Cortex of kidney (tissue), 1 donor: ENCODE measurements around the gene SH3RF3.

Experiments
- DNase-seq: peaks from one replicate; lab custom pipeline; 2025; lab: John Stamatoyannopoulos, UW

SH3RF3 gene

DNA sequence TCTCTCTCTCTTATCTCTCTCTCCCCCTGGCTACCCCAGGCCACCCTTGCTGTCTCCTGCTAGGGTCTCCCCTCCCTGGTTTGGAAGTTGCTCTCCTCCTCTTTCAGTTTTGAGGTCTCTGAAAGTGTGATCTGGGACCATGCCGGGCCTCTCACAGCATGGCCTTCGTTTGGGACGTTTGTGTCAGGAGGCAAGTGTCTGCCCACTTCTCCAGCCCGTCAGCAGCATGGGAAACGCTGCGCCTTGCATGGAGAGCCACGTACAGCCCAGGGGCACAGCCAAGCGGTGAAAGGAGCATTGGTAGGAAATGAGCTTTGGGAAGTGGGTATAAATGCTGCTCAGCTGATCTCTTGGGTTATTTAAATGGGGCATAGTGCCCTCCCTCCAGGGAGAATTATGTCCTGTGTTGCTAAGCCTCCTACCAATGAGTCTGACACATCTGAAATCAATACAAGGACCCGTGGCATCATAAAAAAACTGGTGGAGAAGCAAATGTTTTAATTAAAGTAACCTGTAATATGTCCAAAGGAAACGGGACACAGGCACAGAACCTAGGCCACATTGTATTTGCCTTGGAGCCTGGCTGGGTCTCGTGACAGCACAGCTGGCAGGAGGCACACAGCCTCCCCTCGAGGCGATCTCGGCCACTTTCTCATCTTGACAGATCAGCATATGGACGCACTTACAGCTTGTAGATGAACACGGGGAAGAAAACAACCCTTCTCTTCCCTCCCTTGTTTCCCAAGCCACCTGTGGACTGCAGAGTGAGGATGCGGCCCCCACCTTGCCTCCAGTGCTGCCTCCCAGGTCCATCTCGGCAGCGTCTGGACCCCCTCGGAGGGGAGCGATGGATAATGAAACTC lies 72.7 kb downstream of the SH3RF3 start:
- DNase-seq, result no peak

- no peak for DNase-seq
Observed at GRCh38 chr2:109202486-109202885, 73.5 kb downstream of the SH3RF3 start.

- DNase-seq, result no peak
Observed at GRCh38 chr2:109203246-109204011, 74.4 kb downstream of the SH3RF3 start.

GRCh38 chr2:109204412-109204811 lies 75.4 kb downstream of the SH3RF3 start:
- no peak for DNase-seq

DNA sequence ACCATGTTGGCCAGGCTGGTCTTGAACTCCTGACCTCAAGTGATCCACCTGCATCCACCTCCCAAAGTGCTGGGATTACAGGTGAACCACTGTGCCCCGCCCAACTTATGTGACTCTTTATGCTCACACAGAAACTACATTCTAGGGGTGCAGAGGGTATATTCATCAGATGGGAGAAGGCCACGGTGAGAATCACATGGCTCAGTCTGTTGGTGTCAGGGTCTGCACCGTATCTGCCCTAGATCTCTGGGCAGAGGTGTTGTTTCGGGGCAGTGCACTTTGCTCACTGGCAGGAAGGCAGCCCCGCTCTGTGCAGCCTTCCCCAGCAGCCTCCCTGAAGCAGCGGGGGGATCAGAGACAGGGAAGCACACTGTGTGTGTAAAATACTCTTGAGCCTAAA lies 76.4 kb downstream of the SH3RF3 start:
- DNase-seq, result no peak

DNA sequence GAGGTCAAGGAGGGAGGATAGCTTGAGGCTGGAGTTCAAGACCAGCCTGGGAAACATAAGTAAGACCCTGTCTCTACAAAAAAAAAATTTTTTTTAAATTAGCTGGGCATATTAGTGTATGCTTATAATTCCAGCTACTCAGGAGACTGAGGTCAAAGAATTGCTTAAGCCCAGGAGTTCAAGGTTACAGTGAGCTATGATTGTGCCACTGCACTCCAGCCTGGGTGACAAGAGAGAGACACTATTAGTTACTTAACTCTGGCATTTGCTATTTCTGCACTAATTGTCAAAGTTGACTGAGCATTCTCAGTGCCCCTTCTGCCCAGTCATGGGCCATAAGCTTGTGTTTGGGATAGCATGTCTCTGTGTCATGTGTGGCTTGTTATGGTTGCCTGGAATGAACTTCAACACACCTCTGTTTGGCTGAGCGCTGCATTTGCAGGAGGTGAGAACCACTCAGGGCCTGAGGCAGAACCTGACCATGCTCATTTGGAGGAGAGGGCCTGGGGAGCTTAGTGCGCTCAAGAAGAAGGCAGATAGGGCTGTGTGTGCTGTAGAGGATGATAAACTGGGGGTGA lies 77.7 kb downstream of the SH3RF3 start:
- DNase-seq, result no peak

GRCh38 chr2:109207176-109207575 lies 78.2 kb downstream of the SH3RF3 start:
- no peak for DNase-seq

- DNase-seq, result no peak
Observed at GRCh38 chr2:109208071-109208950, 79.3 kb downstream of the SH3RF3 start.

DNA sequence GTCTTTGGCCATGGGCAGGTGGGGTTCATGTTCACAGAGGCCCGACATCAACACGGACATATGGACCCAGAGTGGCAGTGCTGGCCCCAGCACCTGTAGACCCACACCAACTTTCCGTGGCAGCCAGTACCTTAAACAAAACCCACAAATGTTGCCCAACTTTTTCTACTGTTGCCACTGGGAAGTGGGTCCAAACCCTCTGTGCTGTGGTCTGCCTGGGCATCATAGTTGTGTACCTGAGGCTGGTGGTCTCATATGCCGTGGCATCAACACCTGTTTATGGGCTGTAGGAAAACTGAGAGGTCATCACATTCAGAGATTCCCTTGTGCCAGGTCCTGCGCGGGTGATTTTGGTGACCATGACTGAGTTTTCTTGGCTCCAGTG lies 79.9 kb downstream of the SH3RF3 start:
- DNase-seq, result no peak

- DNase-seq, result no peak
Observed at GRCh38 chr2:109209412-109209811, 80.4 kb downstream of the SH3RF3 start.

DNA sequence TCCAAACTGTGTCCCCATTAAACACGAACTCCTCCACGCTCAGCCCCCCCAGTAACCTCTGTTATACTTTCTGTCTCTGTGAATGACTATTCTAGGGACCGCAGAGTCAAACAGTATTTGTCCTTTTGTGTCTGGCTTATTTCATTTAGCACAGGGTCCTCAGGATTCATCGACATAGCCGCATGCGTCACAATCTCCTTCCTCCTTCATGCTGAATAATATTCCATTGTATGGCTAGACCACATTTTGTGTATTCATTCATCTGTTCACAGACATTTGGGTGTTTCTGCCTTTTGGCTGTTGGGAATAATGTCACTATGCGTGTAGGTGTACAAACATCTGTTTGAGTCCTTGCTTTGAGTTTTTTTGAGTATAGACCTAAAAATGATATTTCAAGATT lies 80.9 kb downstream of the SH3RF3 start:
- no peak for DNase-seq

DNA sequence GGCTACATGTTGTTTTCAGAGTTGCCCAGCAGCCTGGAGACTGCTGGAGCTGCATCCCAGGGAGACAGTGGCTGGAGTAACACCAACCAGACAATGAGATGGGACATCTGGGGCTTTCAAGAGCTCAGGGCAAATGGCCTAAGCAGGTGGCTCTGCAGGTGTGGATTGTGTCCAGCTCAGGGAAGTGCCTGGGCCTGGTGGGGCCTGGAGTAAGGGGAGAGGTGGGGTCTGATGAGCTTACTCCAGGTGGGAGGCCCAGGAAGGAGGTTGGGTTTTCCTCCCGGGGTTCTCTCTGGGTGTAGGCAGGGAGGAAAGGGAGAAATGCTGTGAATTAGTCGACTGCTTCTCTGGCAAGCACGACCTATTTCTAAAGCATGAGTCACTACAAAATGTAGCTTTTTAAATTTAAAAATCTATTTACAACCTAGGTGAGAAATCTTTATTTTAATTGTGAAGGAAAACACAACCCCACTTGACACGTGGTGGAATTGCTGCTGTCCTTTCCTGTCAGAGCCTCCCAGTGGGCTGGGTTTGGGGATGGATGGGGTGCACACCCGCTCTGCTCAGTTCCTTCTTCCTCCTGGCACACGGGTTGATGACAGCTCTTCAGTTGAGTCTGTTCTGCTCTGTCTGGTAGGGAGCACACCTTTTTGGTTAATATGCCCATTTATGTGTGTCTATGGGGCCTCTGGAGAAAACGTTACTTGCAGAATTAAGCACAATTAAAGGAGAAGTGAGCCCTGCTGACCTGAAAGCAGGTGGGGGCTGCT lies 81.6 kb downstream of the SH3RF3 start:
- no peak for DNase-seq

DNA sequence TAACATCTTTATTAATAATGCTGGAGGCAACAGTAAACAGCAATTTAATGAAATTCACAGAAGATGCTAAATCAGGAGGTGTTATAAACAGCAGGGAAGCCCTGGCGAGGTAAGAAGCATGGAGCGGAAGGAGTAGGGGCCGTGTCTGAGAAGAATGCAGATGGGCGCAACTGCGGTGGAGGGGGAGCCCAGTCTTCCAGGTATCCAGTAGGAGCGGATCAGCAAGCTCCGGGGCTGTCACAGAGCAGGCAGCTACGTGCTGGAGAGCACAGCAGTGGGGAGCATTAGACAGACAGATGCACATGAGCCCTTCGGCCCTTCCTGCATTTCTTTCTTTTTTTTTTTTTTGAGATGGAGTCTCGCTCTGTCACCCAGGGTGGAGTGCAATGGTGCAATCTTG lies 82.3 kb downstream of the SH3RF3 start:
- no peak for DNase-seq

DNA sequence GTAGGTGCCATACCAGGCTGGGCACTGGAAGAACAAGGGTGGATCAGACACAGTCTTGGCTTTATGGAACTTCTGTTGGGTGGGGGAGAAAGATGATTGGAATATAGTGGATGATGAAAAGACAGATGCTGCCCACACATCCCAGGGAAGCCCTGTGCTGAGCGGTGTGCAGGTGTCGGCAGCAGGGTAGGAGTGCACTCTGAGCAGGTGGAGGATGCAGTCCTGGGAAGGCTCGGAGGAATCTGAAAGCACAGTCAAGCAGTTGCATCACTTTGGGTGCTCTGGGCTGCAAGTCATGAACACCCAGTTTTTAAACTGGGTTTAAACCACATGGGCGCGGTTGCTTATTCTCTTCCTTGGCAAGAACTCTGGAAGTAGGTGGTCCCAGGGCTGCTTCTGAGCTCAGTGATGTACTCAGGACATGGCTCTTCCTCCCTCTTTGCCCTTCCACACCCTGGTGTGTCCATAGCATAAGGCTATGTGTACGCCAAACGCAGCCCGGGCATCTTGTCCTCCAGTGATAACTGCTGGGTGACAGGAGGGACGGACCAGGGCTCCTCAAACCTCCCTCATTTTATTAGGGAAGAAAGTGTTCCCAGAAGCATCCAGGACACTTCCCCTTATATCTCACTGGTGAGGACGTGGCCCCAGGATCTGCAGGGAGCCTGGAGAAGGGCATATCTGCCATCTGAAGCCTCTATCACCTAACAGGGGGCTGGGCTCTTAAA lies 84.0 kb downstream of the SH3RF3 start:
- no peak for DNase-seq

- no peak for DNase-seq
Observed at GRCh38 chr2:109213646-109214433, 84.8 kb downstream of the SH3RF3 start.

DNA sequence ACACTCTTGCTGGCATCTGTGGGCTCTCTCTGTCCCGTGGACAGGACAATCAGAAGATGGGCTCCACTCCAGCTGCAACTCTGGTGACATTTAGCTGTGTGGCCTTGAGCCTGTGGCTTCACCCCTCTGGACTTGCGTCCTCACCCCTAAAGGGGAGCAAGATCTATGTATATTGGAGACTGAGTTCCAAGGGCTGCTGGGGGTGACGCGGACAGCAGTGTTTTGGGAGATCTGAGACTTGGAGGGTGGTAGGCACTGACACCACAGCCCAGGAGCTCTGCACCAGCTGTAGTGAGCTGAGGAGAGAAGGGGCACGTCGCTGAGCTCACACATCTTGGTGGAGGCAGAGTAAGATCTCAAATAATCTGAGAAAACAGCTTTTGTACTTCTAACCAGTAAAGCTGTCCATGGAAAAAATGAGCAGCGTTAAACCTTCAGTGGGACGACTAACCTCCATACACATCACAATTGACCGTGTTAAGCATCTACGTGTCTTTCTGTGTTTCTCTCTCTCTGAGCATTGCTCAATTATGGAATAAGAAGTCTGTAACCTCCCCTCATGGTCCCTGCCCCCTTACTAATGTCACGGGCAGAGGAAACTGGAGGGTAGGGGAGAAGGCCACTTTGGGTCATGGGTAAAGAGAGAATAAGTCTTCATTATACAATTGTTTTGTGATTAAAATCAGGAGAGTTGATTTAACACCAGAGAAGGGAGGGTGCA lies 85.8 kb downstream of the SH3RF3 start:
- DNase-seq, result no peak

- no peak for DNase-seq
Observed at GRCh38 chr2:109215866-109216265, 86.9 kb downstream of the SH3RF3 start.

- DNase-seq, result no peak
Observed at GRCh38 chr2:109216332-109216731, 87.3 kb downstream of the SH3RF3 start.
